Muscle of leg (tissue), 11 donors: Measurements from ENCODE around the gene EEF1E1. TPM values are rescaled to one million over a fixed set of nuclear protein-coding genes. Genes with fewer than 3 reads are reported as not detected.
A peak's percentile ranks its signal among the peaks of the same experiment; 100 is the strongest.
"Not testable (repeated sequence)": the region's sequence is repeated elsewhere in the genome, so short reads cannot be mapped to it uniquely, and the experiment has no call there.

Experiments
- DNase-seq: peaks from one replicate; pipeline ENCODE4 v3.0.0; 2013
- H3K27ac ChIP-seq: one replicate; pipeline ENCODE4 v1.5.1; 2013; ENCODE audit warnings: mild to moderate bottlenecking, low read length, control low read depth
- H3K27me3 ChIP-seq: one replicate; pipeline ENCODE4 v1.6.1; 2013; ENCODE audit warnings: low read length; ENCODE audit not compliant: control insufficient read depth, insufficient read depth
- H3K36me3 ChIP-seq: one replicate; pipeline ENCODE4 v1.6.1; 2013; ENCODE audit warnings: low read length; ENCODE audit not compliant: control insufficient read depth, insufficient read depth
- H3K4me1 ChIP-seq: one replicate; pipeline ENCODE4 v1.6.1; 2013; ENCODE audit warnings: low read length; ENCODE audit not compliant: control insufficient read depth, insufficient read depth
- H3K4me3 ChIP-seq: one replicate; pipeline ENCODE4 v1.5.1; 2013; ENCODE audit warnings: low read length, control low read depth
- H3K9me3 ChIP-seq: replicated peaks from 2 replicates; pipeline ENCODE4 v1.6.1; 2013; ENCODE audit warnings: low read depth, low read length; ENCODE audit not compliant: control insufficient read depth
- WGBS: methylation state at CpG from one replicate; pipeline ENCODE4 v1.1.5; 2013; ENCODE audit warnings: missing lambda C conversion rate; ENCODE audit not compliant: insufficient coverage; 5-methylcytosine and 5-hydroxymethylcytosine counted together
- polyA plus RNA-seq, 8 donors: library from polyadenylated mRNA; unstranded; fragments of 120-200 nt; gene quantifications; one replicate each; pipeline versions ENCODE4 v1.2.1 to v1.2.3, GENCODE V29; 2013; ENCODE audit warnings: inconsistent platforms in 1 of 8, low replicate concordance in 1 of 8; ENCODE audit not compliant: insufficient read length in 8 of 8, insufficient read depth in 1 of 8
- total RNA-seq: library from RNA; stranded (reverse); fragments of 120-200 nt; gene quantifications from one replicate; pipeline ENCODE4 v1.2.4, GENCODE V29; 2013

The EEF1E1 gene
- total and polyA plus RNA-seq, 9 donors: 18.6 to 28.9 (median 21.6) TPM

- no CpG with 5 or more reads among the region's 3 CpGs for WGBS
- Histone ChIP-seq H3K27me3 (no peaks in the 10 kb centered on the region), H3K36me3 (peaks cover 3% of the 10 kb centered on the region), H3K9me3 (no peaks in the 10 kb centered on the region), H3K4me3 (no peak overlapping the region), H3K4me1 (no peaks in the 10 kb centered on the region), H3K27ac (peak overlapping the region; percentile 5)
- DNase-seq: peak; percentile 62
Measured at GRCh38 chr6:8047541-8048292, 54.6 kb downstream of the EEF1E1 start.

DNA sequence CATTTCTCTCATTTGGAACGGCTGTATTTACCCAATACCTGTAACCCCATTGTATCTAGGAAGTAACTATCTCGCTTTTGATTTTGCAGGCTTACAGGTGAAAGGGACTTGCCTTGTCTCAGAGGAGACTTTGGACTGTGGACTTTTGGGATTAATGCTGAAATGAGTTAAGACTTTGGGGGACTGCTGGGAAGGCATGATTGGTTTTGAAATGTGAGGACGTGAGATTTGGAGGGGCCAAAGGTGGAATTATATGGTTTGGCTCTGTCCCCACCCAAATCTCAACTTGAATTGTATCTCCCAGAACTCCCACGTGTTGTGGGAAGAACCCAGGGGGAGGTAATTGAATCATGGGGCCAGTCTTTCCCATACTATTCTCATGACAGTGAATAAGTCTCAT is 56.6 kb downstream of the EEF1E1 start:
- not testable (repeated sequence) for H3K4me3 ChIP-seq

DNA sequence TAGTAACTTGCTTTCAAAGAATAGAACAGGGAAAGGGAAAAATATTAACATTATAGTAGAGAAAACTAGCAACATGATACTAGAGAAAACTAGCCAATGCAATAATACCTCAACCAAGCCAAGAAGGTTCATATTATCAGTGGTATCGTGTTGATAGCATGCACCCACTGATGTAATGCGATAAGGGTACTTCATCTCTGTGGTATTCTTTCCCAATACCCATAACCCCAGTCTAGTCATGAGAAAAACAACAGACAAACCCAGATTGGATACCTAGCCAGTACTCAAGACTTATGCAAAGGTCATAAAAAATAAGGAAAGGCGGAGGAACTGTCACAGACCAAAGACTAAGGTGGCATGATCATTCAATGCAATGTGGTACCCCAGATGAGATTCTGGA is 59.1 kb downstream of the EEF1E1 start:
- Histone ChIP-seq H3K4me1 (no peaks in the 10 kb centered on the region), H3K9me3 (no peaks in the 10 kb centered on the region), H3K27ac (no peak overlapping the region), H3K4me3 (no peak overlapping the region), H3K36me3 (peaks cover 4% of the 10 kb centered on the region), H3K27me3 (no peaks in the 10 kb centered on the region)
- DNase-seq: no peak
- no CpG with 5 or more reads among the region's 3 CpGs for WGBS

More for the DNA sequence above, 56.6 kb downstream of the EEF1E1 start:
- not testable (repeated sequence) for H3K4me1 ChIP-seq, H3K27ac ChIP-seq, H3K9me3 ChIP-seq, DNase-seq, H3K27me3 ChIP-seq, H3K36me3 ChIP-seq
- no CpG with 5 or more reads among the region's 4 CpGs for WGBS

GRCh38 chr6:8041913-8042583 is 60.3 kb downstream of the EEF1E1 start:
- Histone ChIP-seq H3K4me3 (no peak overlapping the region), H3K36me3 (peaks cover 4% of the 10 kb centered on the region), H3K9me3 (no peaks in the 10 kb centered on the region), H3K27ac (no peak overlapping the region), H3K4me1 (no peaks in the 10 kb centered on the region), H3K27me3 (no peaks in the 10 kb centered on the region)
- WGBS: 40% methylated on average over 1 of the region's 9 CpGs
- DNase-seq: no peak

- not testable (repeated sequence) for H3K27me3 ChIP-seq, DNase-seq, H3K36me3 ChIP-seq, H3K4me1 ChIP-seq, H3K4me3 ChIP-seq, H3K9me3 ChIP-seq, H3K27ac ChIP-seq
- WGBS: no CpG with 5 or more reads among the region's 3 CpGs
Measured at GRCh38 chr6:8034107-8034506, 68.2 kb downstream of the EEF1E1 start.

DNA sequence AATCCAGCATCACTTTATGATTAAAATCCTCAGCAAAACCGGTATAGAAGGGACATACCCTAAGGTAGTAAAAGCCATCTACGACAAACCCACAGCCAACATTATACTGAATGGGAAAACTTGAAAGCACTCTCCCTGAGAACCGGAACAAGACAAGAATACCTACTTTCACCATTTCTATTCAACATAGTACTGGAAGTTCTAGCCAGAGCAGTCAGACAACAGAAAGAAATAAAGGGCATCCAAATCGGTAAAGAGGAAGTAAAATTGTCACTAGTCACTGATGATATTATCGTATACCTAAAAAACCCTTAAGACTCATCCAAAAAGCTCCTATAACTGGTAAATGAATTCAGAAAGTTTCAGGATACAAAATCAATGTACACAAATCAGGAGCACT is 71.4 kb downstream of the EEF1E1 start:
- DNase-seq: no peak
- Histone ChIP-seq H3K9me3 (no peaks in the 10 kb centered on the region), H3K4me3 (no peak overlapping the region), H3K27me3 (no peaks in the 10 kb centered on the region), H3K36me3 (no peaks in the 10 kb centered on the region), H3K4me1 (peaks cover 3% of the 10 kb centered on the region), H3K27ac (no peak overlapping the region)
- 92% methylated on average over 2 of the region's 5 CpGs for WGBS

Other genes starting within 250 kb of the EEF1E1 start
- 167 TPM for gene TXNDC5, start 191.8 kb downstream of the EEF1E1 start, total RNA-seq
- gene TXNDC5, start 191.8 kb downstream of the EEF1E1 start, polyA plus RNA-seq: 100 to 1,000 TPM in 6 of 8 donors, 10 to 100 TPM in 2; 90.0 to 178 (median 117) TPM
- 15.7 TPM for gene BLOC1S5, start 38.2 kb downstream of the EEF1E1 start, total RNA-seq
- gene BLOC1S5, start 38.2 kb downstream of the EEF1E1 start, polyA plus RNA-seq: 10 to 100 TPM; 10.0 to 13.5 (median 11.8) TPM